Testis (tissue), 2 donors: ENCODE measurements around the gene CEP89.

ENCODE experiments used
- POLR2A ChIP-seq: fragments of 450-650 bp; IDR thresholded peaks from one replicate; pipeline ENCODE4 v1.6.1; 2017; ENCODE audit warnings: antibody characterized with exemption, mild to moderate bottlenecking, moderate library complexity
- TF ChIP-seq, protein P1 (sequence below), 3 experiments: fragments of 450-650 bp in 2 of 3; fragments of 200-600 bp in 1 of 3; sonication (generic) in 1 of 3; IDR thresholded peaks; one replicate each; pipeline ENCODE4 v1.5.1; 2016 to 2019; ENCODE audit warnings: antibody characterized with exemption in 3 of 3, mild to moderate bottlenecking in 2 of 3, moderate library complexity in 1 of 3

DNA sequence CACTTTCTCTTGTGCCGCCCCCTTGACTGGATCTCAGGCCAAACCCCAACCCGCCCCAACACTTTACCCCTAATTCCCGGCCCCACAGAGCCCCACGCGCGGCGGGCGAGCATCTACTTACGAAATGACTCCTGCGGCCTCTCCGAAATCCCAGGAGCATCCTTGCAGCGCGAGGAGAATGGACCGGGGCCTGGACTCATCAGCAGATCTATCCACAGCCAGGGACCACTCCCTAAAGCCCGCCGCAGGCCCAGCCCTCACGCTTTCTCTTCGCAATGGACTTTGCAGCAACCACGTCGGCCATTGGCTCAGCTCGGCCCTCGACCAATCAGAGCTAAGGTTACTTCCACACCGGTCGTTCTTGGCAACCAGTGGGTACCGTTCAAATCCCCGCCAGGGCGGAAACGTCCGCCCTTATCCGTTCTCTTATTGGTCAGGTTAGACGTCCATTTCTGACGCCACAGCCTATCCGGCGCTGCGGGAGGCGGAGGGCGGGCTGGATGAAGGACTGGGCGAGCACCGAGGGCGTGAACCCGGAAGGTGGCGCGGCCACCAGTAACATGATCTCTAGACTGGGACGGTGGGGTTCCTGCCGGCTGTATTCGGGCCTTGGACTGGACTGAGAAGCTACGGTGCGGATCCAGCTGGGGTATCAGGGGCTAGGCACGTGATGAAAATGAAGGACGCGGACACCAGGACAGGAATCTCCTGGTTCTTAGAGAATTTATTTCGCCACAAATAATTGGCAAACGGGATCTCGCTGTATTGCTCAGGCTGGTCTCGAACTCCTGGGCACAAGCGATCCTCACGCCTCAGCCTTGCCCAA, at the start of gene CEP89, which contains the start of gene FAAP24:
- TF ChIP-seq, protein P1, sequence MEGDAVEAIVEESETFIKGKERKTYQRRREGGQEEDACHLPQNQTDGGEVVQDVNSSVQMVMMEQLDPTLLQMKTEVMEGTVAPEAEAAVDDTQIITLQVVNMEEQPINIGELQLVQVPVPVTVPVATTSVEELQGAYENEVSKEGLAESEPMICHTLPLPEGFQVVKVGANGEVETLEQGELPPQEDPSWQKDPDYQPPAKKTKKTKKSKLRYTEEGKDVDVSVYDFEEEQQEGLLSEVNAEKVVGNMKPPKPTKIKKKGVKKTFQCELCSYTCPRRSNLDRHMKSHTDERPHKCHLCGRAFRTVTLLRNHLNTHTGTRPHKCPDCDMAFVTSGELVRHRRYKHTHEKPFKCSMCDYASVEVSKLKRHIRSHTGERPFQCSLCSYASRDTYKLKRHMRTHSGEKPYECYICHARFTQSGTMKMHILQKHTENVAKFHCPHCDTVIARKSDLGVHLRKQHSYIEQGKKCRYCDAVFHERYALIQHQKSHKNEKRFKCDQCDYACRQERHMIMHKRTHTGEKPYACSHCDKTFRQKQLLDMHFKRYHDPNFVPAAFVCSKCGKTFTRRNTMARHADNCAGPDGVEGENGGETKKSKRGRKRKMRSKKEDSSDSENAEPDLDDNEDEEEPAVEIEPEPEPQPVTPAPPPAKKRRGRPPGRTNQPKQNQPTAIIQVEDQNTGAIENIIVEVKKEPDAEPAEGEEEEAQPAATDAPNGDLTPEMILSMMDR (IDR thresholded peaks at IDR 0.05), result no peak
- TF ChIP-seq POLR2A, result no peak
